PC-9 (cell line): ENCODE results near the gene ACOT4. TPM values are rescaled to one million over a fixed set of nuclear protein-coding genes. Genes with fewer than 3 reads are reported as not detected.

Experiments used
- BruUV-seq: library from RNA; stranded (reverse); fragments of 400-500 nt; replicated peaks from 2 replicates; lab custom pipeline; 2021; lab: Mats Ljungman, UMichigan
- CTCF ChIA-PET: fragments of 300-600 bp; sonication (Branson Sonifier 250); formaldehyde crosslinking; loops from one replicate; lab custom pipeline; 2022; ENCODE audit warnings: antibody characterized with exemption; lab: Charles Lee
- POLR2A ChIA-PET: fragments of 300-600 bp; sonication (Branson Sonifier 250); formaldehyde crosslinking; loops from one replicate; lab custom pipeline; 2022; ENCODE audit warnings: antibody characterized with exemption; ENCODE audit not compliant: unreplicated experiment; lab: Charles Lee
- DNase-seq, 2 experiments: peaks; one replicate each; pipeline versions ENCODE4 v3.0.0 to v3.0.0-alpha.2; 2015 to 2022; ENCODE audit warnings: mixed read lengths in 1 of 2
- H2AFZ ChIP-seq: fragments of 200-600 bp; sonication (generic); 2 replicates; pipeline ENCODE4 v1.8.1; 2017; ENCODE audit warnings: antibody characterized with exemption
- H3F3A ChIP-seq: fragments of 200-600 bp; sonication (generic); 2 replicates; pipeline ENCODE4 v1.8.1; 2017; ENCODE audit warnings: antibody characterized with exemption, mild to moderate bottlenecking, low read depth; ENCODE audit not compliant: insufficient read depth
- H3K27ac ChIP-seq: fragments of 200-600 bp; sonication (generic); 2 replicates; pipeline ENCODE4 v1.6.1; 2016; ENCODE audit warnings: mixed run types
- H3K27me3 ChIP-seq: fragments of 200-600 bp; sonication (generic); 2 replicates; pipeline ENCODE4 v1.6.1; 2016; ENCODE audit warnings: low read depth, mixed run types; ENCODE audit not compliant: insufficient read depth
- H3K36me3 ChIP-seq: fragments of 200-600 bp; sonication (generic); 2 replicates; pipeline ENCODE4 v1.6.1; 2016; ENCODE audit warnings: low read depth, mixed run types
- H3K4me1 ChIP-seq: fragments of 200-600 bp; sonication (generic); replicated peaks from 2 replicates; pipeline ENCODE4 v1.6.1; 2016; ENCODE audit warnings: mixed run types; ENCODE audit not compliant: insufficient read depth
- H3K4me2 ChIP-seq: fragments of 200-600 bp; sonication (generic); 2 replicates; pipeline ENCODE4 v1.6.1; 2017; ENCODE audit warnings: mixed run types
- H3K4me3 ChIP-seq: fragments of 200-600 bp; sonication (generic); 2 replicates; pipeline ENCODE4 v1.6.1; 2016; ENCODE audit warnings: mixed run types
- H3K79me2 ChIP-seq: fragments of 200-600 bp; sonication (generic); 2 replicates; pipeline ENCODE4 v1.6.1; 2017; ENCODE audit warnings: low read depth, mixed run types
- H3K9me2 ChIP-seq: fragments of 200-600 bp; sonication (generic); 2 replicates; pipeline ENCODE4 v1.8.1; 2017; ENCODE audit warnings: mild to moderate bottlenecking; ENCODE audit not compliant: insufficient read depth
- H3K9me3 ChIP-seq: fragments of 200-600 bp; sonication (generic); 2 replicates; pipeline ENCODE4 v1.8.1; 2016; ENCODE audit warnings: low read depth; ENCODE audit not compliant: insufficient read depth
- H4K20me1 ChIP-seq: fragments of 200-600 bp; sonication (generic); 2 replicates; pipeline ENCODE4 v1.8.1; 2017; ENCODE audit not compliant: insufficient read depth
- CTCF ChIP-seq: fragments of 200-600 bp; sonication (generic); conservative IDR thresholded peaks from 2 replicates; pipeline ENCODE4 v1.6.1; 2017; ENCODE audit warnings: mixed run types, antibody characterized with exemption, mild to moderate bottlenecking, moderate library complexity
- EZH2 ChIP-seq: fragments of 200-600 bp; sonication (generic); IDR thresholded peaks from 2 replicates; pipeline ENCODE4 v1.8.0; 2017; ENCODE audit warnings: antibody characterized with exemption, low read depth
- intact Hi-C: fragments of 100-400 bp; cut with micrococcal nuclease; formaldehyde crosslinking; loops from one replicate; pipeline ENCODE4 v1.10.0; 2022; ENCODE audit not compliant: unreplicated experiment
- total RNA-seq: library from RNA; stranded (reverse); gene quantifications from 2 replicates; pipeline ENCODE4 v1.2.3, GENCODE V29; 2021

The ACOT4 gene
- total RNA-seq, 1 experiment from 2014 or later: 3.5 TPM

- no peaks in the 10 kb centered on the region for H3F3A ChIP-seq
- no peaks in the 10 kb centered on the region for H3K27me3 ChIP-seq
- no peaks in the 10 kb centered on the region for H3K79me2 ChIP-seq
- no peaks in the 10 kb centered on the region for H4K20me1 ChIP-seq
- ChIA-PET POLR2A (no interaction called here), CTCF (no interaction called here)
- intact Hi-C loops: no loop called here
- H3K4me2 ChIP-seq: no peak overlapping the region
- H3K4me1 ChIP-seq: no peaks in the 10 kb centered on the region
- no peaks in the 10 kb centered on the region for H3K9me2 ChIP-seq
- no peak for DNase-seq
- H3K4me3 ChIP-seq: no peak overlapping the region
- no peaks in the 10 kb centered on the region for H3K36me3 ChIP-seq
- no peak overlapping the region for H3K27ac ChIP-seq
- no peaks in the 10 kb centered on the region for H3K9me3 ChIP-seq
- no TSS peak for BruUV-seq
- TF ChIP-seq EZH2 (no peak), CTCF (no peak)
- H2AFZ ChIP-seq: no peak overlapping the region
Observed at GRCh38 chr14:73620268-73620667, 28.6 kb downstream of the ACOT4 start.

DNA sequence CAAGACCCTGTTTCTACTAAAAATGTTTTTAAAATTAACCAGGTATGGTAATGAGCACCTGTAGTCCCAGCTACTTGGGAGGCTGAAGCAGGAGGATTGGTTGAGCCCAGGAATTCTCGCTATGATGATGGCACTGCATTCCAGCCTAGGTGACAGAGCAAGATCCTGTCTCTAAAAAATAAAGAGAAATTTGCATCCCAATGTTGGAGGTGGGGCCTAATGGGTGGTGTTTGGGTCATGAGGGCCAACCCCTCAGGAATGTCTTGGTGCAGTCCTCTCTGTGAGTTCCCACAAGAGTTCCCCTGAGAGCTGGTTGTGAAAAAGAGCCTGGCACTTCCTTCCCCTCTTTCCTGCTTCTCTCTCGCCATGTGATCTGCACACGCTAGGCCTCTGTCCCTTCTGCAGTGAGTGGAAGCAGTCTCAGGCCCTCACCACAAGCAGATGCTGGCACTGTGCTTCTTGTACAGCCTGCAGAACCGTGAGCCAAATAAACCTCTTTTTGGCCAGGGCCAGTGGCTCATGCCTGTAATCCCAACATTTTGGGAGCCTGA lies 31.9 kb downstream of the ACOT4 start:
- Histone ChIP-seq H3K4me2 (no peak overlapping the region), H3K27me3 (no peaks in the 10 kb centered on the region), H3K79me2 (no peaks in the 10 kb centered on the region), H2AFZ (no peak overlapping the region), H3K27ac (no peak overlapping the region), H3K36me3 (no peaks in the 10 kb centered on the region), H3K9me2 (no peaks in the 10 kb centered on the region), H3K9me3 (no peaks in the 10 kb centered on the region), H3K4me1 (no peaks in the 10 kb centered on the region), H4K20me1 (no peaks in the 10 kb centered on the region), H3K4me3 (no peak overlapping the region), H3F3A (no peaks in the 10 kb centered on the region)
- DNase-seq: no peak
- TF ChIP-seq EZH2: no peak
- no peak for TF ChIP-seq CTCF
- ChIA-PET CTCF (no interaction called here), POLR2A (no interaction called here)
- BruUV-seq: no TSS peak
- intact Hi-C loops: no loop called here

- Histone ChIP-seq H4K20me1 (no peaks in the 10 kb centered on the region), H2AFZ (no peak overlapping the region), H3K36me3 (no peaks in the 10 kb centered on the region), H3K9me3 (no peaks in the 10 kb centered on the region), H3K9me2 (no peaks in the 10 kb centered on the region), H3K79me2 (no peaks in the 10 kb centered on the region), H3F3A (peaks cover 3% of the 10 kb centered on the region; the same call in 1 of the 2 replicates), H3K4me1 (peaks cover 8% of the 10 kb centered on the region), H3K27ac (no peak overlapping the region), H3K4me2 (no peak overlapping the region), H3K4me3 (no peak overlapping the region), H3K27me3 (no peaks in the 10 kb centered on the region)
- no peak for DNase-seq
- ChIA-PET POLR2A (no interaction called here), CTCF (interaction anchor here (0.6 to 1.0 kb wide), 2 partner anchors 21 to 104 kb away, joined by 3 to 4 read pairs; no protein-coding TSS in a partner anchor)
- intact Hi-C loops: no loop called here
- TF ChIP-seq EZH2 (no peak), CTCF (no peak)
- no TSS peak for BruUV-seq
Observed at GRCh38 chr14:73625706-73626105, 34.0 kb downstream of the ACOT4 start.
